ENCODE measurements around the gene TAF6L. TPM values are rescaled to one million over a fixed set of nuclear protein-coding genes. Genes with fewer than 3 reads are reported as not detected.

The TAF6L gene
- total and polyA plus RNA-seq, 2 of the 8 experiments (the other 6 are each of a cell fraction or from before 2014, with no cell fraction given), result 24.8 to 31.9 TPM

DNA sequence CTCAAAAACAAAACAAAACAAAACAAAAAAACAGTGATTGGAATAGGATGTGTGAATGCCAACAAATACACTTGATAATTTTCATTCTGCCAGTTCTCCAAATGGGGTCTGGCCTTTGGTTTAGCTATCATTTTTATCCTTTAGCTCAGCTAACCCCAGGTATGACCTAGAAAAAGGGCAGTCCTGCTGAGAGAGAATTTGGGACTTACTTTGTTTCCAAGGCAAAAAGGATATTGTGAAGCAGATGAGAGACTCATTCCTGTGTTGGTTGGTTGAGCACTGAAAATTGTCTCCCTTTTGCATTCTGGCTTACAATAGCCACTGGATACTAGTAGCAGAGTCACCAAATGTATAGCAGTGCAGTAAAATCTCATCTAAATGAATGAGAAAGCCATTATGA lies 34.0 kb upstream of the TAF6L start:
- Histone ChIP-seq H2AK5ac (ENCODE audit: low read depth, low read length) (no peak overlapping the region), H3K79me1 (ENCODE audit: low read depth, low read length) (no peaks in the 10 kb centered on the region), H3K23me2 (ENCODE audit: low read depth, low read length) (no peaks in the 10 kb centered on the region), H2BK120ac (replicated peaks; ENCODE audit: low read depth, low read length) (no peak overlapping the region), H3K36me3 (ENCODE audit: control insufficient read depth in 2 of 4, insufficient read depth in 4 of 4, low read length in 3 of 4) (peaks cover 5 to 34% (median 18%) of the 10 kb centered on the region in 4 experiments; a peak in 7 of 8 replicates), H2BK20ac (ENCODE audit: low read length) (no peak overlapping the region), H3K4me1 (replicated peaks in 1 of 4; ENCODE audit: control insufficient read depth in 3 of 4, insufficient read depth in 4 of 4, low read length in 3 of 4) (no peaks in the 10 kb centered on the region), H2BK5ac (ENCODE audit: low read depth, low read length) (no peak overlapping the region), H3K9me3 (ENCODE audit: insufficient read depth in 2 of 2, low read depth in 1 of 2, low read length in 1 of 2) (no peaks in the 10 kb centered on the region), H3K27me3 (replicated peaks in 1 of 4; ENCODE audit: control insufficient read depth in 3 of 4, extremely low read depth in 1 of 4, insufficient read depth in 3 of 4, low read length in 3 of 4) (no peaks in the 10 kb centered on the region), H4K5ac (ENCODE audit: insufficient read length, low read depth, low read length) (no peak overlapping the region), H3K27ac (ENCODE audit: low read depth, low read length) (no peak overlapping the region), H2BK12ac (ENCODE audit: low read depth, low read length) (no peak overlapping the region), H3K79me2 (ENCODE audit: control insufficient read depth in 1 of 2, insufficient read depth in 2 of 2, low read length in 2 of 2) (peaks cover 0 to 5% of the 10 kb centered on the region in 2 experiments; a peak in 1 of 4 replicates), H3K4me2 (ENCODE audit: insufficient read depth in 1 of 2, low read depth in 2 of 2, low read length in 2 of 2) (no peak overlapping the region), H4K8ac (ENCODE audit: extremely low read depth, insufficient read depth, low read length) (no peak overlapping the region), H3K14ac (ENCODE audit: insufficient read length) (no peak overlapping the region), H4K20me1 (replicated peaks in 1 of 2; ENCODE audit: control insufficient read depth in 1 of 2, insufficient read depth in 2 of 2, low read length in 2 of 2) (no peaks in the 10 kb centered on the region), H3K23ac (ENCODE audit: insufficient read length) (no peak overlapping the region), H3K56ac (replicated peaks; ENCODE audit: insufficient read length, low read depth, low read length) (no peak overlapping the region), H3K9ac (replicated peaks in 1 of 4; ENCODE audit: extremely low read depth in 1 of 4, low read depth in 3 of 4, low read length in 3 of 4) (no peak overlapping the region), H3K4ac (replicated peaks; ENCODE audit: insufficient read length, low read depth, low read length) (no peak overlapping the region), H3K18ac (ENCODE audit: extremely low read depth, low read length) (no peak overlapping the region), H2AFZ (ENCODE audit: low read length) (no peak overlapping the region), H4K91ac (replicated peaks; ENCODE audit: insufficient read length, low read length) (no peak overlapping the region), H2BK15ac (ENCODE audit: low read length) (no peak overlapping the region), H3K4me3 (ENCODE audit: extremely low read depth in 1 of 4, insufficient read depth in 2 of 4, low read depth in 3 of 4, low read length in 4 of 4) (no peak overlapping the region)
- TF ChIP-seq ZNF274 (IDR thresholded peaks at IDR 0.05; ENCODE audit: borderline replicate concordance, extremely low read depth, low read length), result no peak
- no peak for TF ChIP-seq TCF12 (IDR thresholded peaks at IDR 0.05; ENCODE audit: low read depth, low read length)
- TF ChIP-seq JUND (IDR thresholded peaks at IDR 0.05; ENCODE audit: low read length), result no peak
- no peak for DNase-seq (ENCODE audit: low read depth in 1 of 2, low spot score in 2 of 2)
- CTCF ChIA-PET (ENCODE audit: partially characterized antibody), result interaction anchor here (0.6 to 1.9 kb wide), 4 partner anchors 8 to 486 kb away, joined by 3 to 10 read pairs (median 6); no protein-coding TSS in a partner anchor
- POLR2A ChIA-PET (ENCODE audit: partially characterized antibody), result interaction anchor here (0.9 to 1.7 kb wide), 7 partner anchors 8 to 67 kb away, joined by 3 to 5 read pairs (median 4); partner anchors contain the start of genes TAF6L and ZBTB3
- FAIRE-seq, result no peak

Data from H1 (cell line).